LNCAP (cell line): ENCODE measurements around the gene ACSF2.

Source experiments
- TF ChIP-seq, protein P1 (sequence below): fragments of 450-650 bp; IDR thresholded peaks from 2 replicates; pipeline ENCODE4 v1.5.1; 2017; ENCODE audit warnings: mild to moderate bottlenecking

Gene ACSF2

GRCh38 chr17:50483266-50483665 is 57.2 kb downstream of the ACSF2 start:
- TF ChIP-seq, protein P1, sequence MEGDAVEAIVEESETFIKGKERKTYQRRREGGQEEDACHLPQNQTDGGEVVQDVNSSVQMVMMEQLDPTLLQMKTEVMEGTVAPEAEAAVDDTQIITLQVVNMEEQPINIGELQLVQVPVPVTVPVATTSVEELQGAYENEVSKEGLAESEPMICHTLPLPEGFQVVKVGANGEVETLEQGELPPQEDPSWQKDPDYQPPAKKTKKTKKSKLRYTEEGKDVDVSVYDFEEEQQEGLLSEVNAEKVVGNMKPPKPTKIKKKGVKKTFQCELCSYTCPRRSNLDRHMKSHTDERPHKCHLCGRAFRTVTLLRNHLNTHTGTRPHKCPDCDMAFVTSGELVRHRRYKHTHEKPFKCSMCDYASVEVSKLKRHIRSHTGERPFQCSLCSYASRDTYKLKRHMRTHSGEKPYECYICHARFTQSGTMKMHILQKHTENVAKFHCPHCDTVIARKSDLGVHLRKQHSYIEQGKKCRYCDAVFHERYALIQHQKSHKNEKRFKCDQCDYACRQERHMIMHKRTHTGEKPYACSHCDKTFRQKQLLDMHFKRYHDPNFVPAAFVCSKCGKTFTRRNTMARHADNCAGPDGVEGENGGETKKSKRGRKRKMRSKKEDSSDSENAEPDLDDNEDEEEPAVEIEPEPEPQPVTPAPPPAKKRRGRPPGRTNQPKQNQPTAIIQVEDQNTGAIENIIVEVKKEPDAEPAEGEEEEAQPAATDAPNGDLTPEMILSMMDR: no peak

GRCh38 chr17:50484386-50485155 is 58.6 kb downstream of the ACSF2 start:
- TF ChIP-seq, protein P1: no peak

GRCh38 chr17:50487213-50488096 is 61.4 kb downstream of the ACSF2 start:
- TF ChIP-seq, protein P1: no peak

- TF ChIP-seq, protein P1: no peak
Observed at GRCh38 chr17:50488880-50489279, 62.9 kb downstream of the ACSF2 start.

DNA sequence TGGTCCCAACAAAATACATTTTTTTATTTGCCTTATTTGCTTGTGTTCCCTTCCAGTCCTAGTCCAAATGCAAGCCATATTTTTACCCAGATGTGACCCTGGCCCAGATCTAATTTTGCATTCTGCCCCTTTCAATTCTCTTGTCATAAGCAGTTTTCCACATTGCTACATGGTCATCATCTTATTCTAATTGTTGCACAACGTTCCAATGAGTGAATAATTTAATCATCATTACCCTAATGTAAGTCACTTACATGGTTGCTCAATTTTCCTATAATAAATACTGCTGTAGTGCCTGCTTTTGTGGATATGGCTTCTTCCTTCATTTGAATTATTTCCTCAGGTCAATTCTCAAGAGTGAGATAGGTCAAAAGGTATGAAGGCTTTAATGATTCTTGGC is 65.5 kb downstream of the ACSF2 start:
- TF ChIP-seq, protein P1: no peak

- TF ChIP-seq, protein P1: no peak
Observed at GRCh38 chr17:50492214-50492613, 66.2 kb downstream of the ACSF2 start.

DNA sequence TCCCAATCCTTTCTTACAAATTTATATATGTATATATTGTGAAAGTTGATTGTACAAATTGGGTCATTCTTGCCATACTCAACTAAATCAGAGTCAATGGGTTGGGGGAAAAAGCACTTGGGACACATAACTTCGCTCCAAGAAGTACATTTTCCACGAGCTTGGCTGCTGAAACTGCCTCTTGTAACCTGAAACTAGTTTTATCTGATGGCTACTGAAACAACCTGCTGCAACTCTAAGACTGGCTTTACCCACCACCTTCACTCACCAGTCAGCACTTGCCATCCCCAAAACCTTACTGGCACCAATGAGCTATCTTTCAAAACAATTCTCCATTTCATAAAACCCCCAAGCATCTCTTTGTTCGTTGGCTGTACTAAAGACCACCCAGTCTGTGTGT is 67.7 kb downstream of the ACSF2 start:
- TF ChIP-seq, protein P1: no peak
